ENCODE data around the gene RCOR2. TPM values are rescaled to one million over a fixed set of nuclear protein-coding genes. Genes with fewer than 3 reads are reported as not detected.

Gene RCOR2
- total RNA-seq, 1 experiment from 2014 or later, result 3.4 TPM

- H3K4me2 ChIP-seq, result no peak overlapping the region
- DNase-seq, result no peak
- no peaks in the 10 kb centered on the region for H3K36me3 ChIP-seq (ENCODE audit: low read depth)
- H3F3A ChIP-seq (ENCODE audit: insufficient read depth, low read depth), result peaks cover 54% of the 10 kb centered on the region
- CTCF ChIA-PET, result interaction anchor here (0.7 kb wide), 1 partner anchor 302 kb away, joined by 3 read pairs; the partner anchor contains the start of gene STIP1
- no peaks in the 10 kb centered on the region for H3K9me2 ChIP-seq (ENCODE audit: insufficient read depth)
- H3K9me3 ChIP-seq (ENCODE audit: insufficient read depth, low read depth), result no peaks in the 10 kb centered on the region
- POLR2A ChIA-PET (ENCODE audit: unreplicated experiment), result interaction anchor here (0.6 kb wide), 1 partner anchor 11 kb away, joined by 4 read pairs; no protein-coding TSS in a partner anchor
- no peaks in the 10 kb centered on the region for H3K27me3 ChIP-seq (ENCODE audit: insufficient read depth, low read depth)
- no peak overlapping the region for H3K27ac ChIP-seq
- peaks cover 90% of the 10 kb centered on the region for H3K79me2 ChIP-seq (ENCODE audit: low read depth)
- peaks cover 42% of the 10 kb centered on the region for H3K4me1 ChIP-seq (replicated peaks; ENCODE audit: insufficient read depth)
- TF ChIP-seq CTCF (conservative IDR thresholded peaks at IDR 0.05) (no peak), EZH2 (IDR thresholded peaks at IDR 0.05; ENCODE audit: low read depth) (no peak)
- no peak overlapping the region for H3K4me3 ChIP-seq
- BruUV-seq (replicated peaks), result no TSS peak
- H2AFZ ChIP-seq, result no peak overlapping the region
- intact Hi-C loops (cut with micrococcal nuclease; ENCODE audit: unreplicated experiment), result no loop called here
- peaks cover 24% of the 10 kb centered on the region; the same call in 1 of the 2 replicates for H4K20me1 ChIP-seq (ENCODE audit: insufficient read depth)
Observed at GRCh38 chr11:63884196-63884932, 32.6 kb downstream of the RCOR2 start.

- CTCF ChIA-PET, result no interaction called here
- no peak overlapping the region for H3K4me2 ChIP-seq
Observed at GRCh38 chr11:63883791-63884190, 33.2 kb downstream of the RCOR2 start.

More at GRCh38 chr11:63883791-63884190, 33.2 kb downstream of the RCOR2 start:
- Histone ChIP-seq H3F3A (ENCODE audit: insufficient read depth, low read depth) (peaks cover 54% of the 10 kb centered on the region), H3K9me2 (ENCODE audit: insufficient read depth) (no peaks in the 10 kb centered on the region), H3K4me3 (no peak overlapping the region), H3K79me2 (ENCODE audit: low read depth) (peaks cover 90% of the 10 kb centered on the region), H3K27me3 (ENCODE audit: insufficient read depth, low read depth) (no peaks in the 10 kb centered on the region), H3K27ac (no peak overlapping the region), H3K4me1 (replicated peaks; ENCODE audit: insufficient read depth) (peaks cover 42% of the 10 kb centered on the region), H4K20me1 (ENCODE audit: insufficient read depth) (peaks cover 28% of the 10 kb centered on the region; the same call in 1 of the 2 replicates), H3K36me3 (ENCODE audit: low read depth) (no peaks in the 10 kb centered on the region), H2AFZ (no peak overlapping the region), H3K9me3 (ENCODE audit: insufficient read depth, low read depth) (no peaks in the 10 kb centered on the region)
- intact Hi-C loops (cut with micrococcal nuclease; ENCODE audit: unreplicated experiment), result no loop called here
- DNase-seq, result no peak
- TF ChIP-seq CTCF (conservative IDR thresholded peaks at IDR 0.05) (no peak), EZH2 (IDR thresholded peaks at IDR 0.05; ENCODE audit: low read depth) (no peak)
- POLR2A ChIA-PET (ENCODE audit: unreplicated experiment), result interaction anchor here (0.6 kb wide), 1 partner anchor 10 kb away, joined by 4 read pairs; no protein-coding TSS in a partner anchor
- BruUV-seq (replicated peaks), result no TSS peak
